ENCODE measurements around the gene BLMH.
"Not testable (repeated sequence)": the region's sequence is repeated elsewhere in the genome, so short reads cannot be mapped to it uniquely, and the experiment has no call there.

BLMH gene

GRCh38 chr17:30225919-30226553 lies 65.7 kb downstream of the BLMH start:
- no peak for DNase-seq

GRCh38 chr17:30225112-30225511 lies 66.6 kb downstream of the BLMH start:
- DNase-seq = no peak

GRCh38 chr17:30224419-30224960 lies 67.3 kb downstream of the BLMH start:
- DNase-seq = no peak

- no peak for DNase-seq
Measured at GRCh38 chr17:30222721-30223175, 69.0 kb downstream of the BLMH start.

DNA sequence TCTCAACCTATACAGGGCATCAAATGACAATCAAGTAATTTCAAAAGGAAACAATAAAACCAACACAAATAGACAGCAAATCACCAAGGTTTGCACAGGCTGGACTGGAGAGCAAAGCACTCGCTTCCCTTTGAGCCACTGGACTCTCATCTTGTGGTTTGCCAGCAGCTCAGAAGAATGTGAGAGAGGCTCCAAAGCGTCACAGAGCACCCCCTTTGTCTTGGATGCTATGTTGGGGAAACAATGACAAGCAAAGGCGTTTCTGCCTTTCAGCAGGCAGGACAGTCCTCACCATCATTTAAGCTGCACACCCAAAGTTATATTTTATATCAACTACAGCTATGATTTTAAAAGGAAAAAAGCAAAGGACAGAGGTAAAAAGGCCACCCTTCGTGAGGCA lies 69.5 kb downstream of the BLMH start:
- no peak for DNase-seq

- no peak for DNase-seq
Measured at GRCh38 chr17:30221346-30221745, 70.4 kb downstream of the BLMH start.

- no peak for DNase-seq
Measured at GRCh38 chr17:30220414-30220813, 71.3 kb downstream of the BLMH start.

- DNase-seq = no peak
Measured at GRCh38 chr17:30219833-30220232, 71.9 kb downstream of the BLMH start.

DNA sequence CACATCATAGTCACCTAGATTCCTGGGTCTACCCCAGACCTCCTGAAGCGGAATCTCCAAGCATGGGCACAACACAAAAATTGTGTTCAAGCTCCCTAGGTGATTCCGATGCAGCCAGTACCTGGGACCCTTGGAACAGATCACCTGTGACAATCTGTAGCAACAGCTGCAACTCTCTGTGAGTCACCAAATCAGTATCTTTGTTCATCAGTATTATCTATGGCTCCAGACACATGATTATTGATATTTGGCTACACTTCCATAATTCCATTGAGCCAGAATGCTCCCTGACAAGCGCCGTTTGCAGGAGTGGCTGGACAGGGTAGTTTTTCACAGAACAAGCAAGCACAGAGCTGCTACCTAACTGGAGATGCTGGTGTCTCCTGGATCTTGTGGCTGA lies 72.4 kb downstream of the BLMH start:
- DNase-seq = no peak

GRCh38 chr17:30218799-30219198 lies 72.9 kb downstream of the BLMH start:
- DNase-seq = no peak

DNA sequence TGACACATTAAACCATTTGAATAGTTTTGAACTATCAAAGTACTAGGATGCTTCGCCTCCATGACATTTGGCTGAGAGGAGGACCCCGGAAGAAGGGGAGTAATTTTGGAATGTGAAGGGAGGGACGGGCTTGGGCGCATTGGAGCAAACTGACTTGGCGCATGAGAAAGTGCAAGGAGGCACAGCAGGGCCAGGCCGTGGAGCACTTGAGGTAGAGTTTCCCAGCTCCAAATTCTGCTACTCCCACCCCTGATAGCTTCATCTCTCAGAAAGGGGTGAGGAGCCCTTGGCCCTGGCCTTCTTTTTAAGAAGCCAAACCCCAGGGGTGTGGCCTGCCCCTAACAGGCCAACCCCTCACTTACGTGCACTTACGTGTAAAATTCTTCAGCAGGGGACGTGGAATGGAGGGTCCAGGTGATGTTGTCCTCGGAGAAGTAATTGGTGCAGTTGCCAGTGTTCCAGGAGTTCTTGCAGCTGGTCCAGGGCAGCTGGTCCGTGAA lies 73.9 kb downstream of the BLMH start:
- DNase-seq = no peak

- DNase-seq = no peak
Measured at GRCh38 chr17:30217054-30217453, 74.7 kb downstream of the BLMH start.

DNA sequence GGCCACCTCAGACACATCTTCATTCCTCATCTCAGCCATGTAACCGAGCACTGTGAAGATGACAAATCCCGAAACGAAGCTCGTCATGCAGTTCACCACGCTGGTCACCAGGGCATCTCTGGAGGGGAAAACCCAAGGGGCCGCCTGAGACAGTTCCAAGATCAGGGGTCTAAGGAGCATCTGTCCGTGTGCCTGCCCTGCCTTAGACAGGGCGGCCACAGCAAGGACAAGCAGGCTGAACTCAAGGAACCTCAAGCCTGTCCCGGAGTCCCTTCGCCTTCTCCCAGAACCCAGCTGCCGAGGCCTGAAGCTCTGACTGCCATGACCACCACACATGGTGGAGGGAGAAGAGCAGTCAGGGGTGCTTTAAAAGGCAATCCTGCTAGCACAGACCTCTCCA lies 79.0 kb downstream of the BLMH start:
- no peak for DNase-seq

- DNase-seq = no peak
Measured at GRCh38 chr17:30211371-30211770, 80.4 kb downstream of the BLMH start.

DNA sequence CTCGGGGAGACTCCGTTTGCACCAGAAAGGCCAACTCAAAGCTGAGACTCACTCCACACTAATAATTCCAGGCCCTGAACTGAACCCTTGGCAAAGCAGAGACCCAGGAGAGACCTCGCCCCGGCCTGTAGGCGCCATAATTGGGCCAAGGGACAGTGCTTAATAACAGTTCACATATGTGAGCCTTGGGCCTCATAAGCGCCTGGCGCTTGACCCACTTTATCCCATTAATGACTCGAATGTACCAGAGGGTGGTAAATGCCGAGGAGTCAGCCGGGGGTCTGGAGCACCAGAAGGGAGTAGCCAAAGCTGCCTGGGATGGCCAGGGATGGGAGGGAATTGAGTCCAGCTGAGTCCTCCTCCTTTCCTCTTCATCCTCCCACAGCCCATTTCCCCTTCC lies 80.8 kb downstream of the BLMH start:
- DNase-seq = no peak

- DNase-seq = no peak
Measured at GRCh38 chr17:30210366-30210765, 81.4 kb downstream of the BLMH start.

DNA sequence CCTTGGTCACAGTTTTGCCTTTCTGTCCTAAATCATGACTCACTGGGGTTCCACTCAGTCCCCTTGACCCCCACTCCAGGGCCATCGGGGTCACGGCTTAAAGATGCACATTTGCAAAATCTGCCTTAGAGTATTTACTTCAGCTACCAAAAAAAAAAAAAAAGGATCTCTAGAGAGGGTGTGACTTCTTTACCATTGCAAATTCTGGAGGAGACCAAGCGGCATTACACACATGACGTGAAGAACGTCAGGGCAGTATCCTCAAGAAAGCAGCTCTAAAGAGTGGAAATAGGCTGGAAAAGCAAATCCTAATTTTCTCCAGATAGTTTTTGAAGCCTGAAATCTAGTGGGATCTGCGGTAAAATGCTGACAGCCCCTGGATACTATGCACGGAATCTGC lies 81.8 kb downstream of the BLMH start:
- DNase-seq = no peak

GRCh38 chr17:30208214-30208613 lies 83.5 kb downstream of the BLMH start:
- no peak for DNase-seq

DNA sequence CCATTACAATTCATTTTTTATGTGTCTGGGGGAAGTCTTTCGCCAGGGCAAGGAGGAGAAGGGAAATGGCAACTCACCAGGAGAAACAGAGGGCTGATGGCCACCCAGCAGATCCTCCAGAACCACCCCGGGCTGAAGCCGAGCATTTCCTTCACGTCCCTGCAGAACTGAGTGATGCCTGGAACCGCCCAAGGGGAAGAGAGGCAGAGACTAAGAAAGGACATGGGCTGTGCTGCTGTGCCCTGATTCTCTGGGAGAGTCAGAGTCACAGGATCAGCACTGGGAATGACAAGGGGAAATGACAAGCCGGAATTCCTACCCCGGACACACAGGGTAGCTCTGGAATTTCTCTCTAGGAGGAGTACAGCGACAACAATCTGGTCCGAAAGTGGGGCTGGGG lies 84.1 kb downstream of the BLMH start:
- no peak for DNase-seq

DNA sequence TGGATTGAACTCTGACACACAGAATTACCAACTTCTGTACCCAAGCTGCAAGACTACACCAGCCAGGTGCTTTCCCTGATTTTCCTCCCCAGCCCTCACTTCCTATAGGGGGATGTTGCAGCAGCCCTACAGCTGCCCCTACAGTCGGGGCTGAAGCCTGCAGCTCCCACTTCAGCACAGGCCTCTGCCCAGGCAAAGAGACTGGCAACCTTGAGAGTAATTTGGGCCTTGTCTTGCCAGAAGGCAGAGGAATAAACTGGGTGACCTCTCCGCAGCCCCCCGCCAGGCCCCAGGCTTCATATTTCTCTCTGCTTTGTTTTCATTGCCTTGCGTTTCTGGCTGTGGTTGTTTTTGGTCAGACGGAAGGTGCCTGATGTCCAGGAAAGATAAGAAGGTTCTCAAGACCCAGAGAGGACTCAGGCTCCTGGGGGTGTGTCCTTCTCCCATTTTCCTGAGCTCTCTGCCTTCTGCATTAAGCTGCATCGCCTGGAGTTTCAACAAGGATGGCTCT lies 88.2 kb downstream of the BLMH start:
- DNase-seq = no peak

DNA sequence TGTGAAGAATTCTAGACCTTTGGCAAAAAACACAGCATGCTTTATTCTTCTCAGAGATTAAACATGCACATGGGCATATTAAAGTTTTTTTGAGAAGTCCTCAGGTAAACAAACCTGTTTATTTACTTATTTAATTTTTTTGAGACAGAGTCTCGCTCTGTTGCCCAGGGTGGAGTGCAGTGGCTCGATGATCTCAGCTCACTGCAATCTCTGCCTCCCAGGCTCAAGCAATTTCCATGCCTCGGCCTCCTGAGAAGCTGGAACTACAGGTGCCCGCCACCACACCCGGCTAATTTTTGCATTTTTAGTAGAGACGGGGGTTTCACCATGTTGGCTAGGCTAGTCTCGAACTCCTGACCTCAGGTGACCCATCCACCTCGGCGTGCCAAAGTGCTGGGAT lies 91.1 kb downstream of the BLMH start:
- DNase-seq = not testable (repeated sequence)

DNA sequence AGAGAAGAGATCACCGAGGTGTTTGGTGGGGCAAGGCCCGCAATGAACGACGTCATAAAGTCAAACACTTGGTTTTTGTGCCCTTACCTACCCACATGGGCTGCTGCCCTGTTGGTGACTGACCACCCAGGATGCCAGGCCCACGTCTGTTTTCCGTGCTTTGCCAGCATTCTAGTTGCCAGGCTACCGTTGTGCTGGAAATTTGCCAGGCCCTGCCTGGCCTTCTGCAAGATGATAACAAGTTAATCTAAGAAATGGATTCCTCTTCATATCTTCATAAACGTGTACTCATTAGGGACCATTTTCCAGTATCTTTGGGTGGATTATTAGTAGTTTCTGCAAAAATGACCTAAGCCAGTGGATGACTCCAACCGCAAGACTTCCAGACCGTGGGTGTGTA lies 91.6 kb downstream of the BLMH start:
- no peak for DNase-seq

GRCh38 chr17:30199600-30199999 lies 92.1 kb downstream of the BLMH start:
- no peak for DNase-seq
